Measurements from ENCODE around the gene CCR2.

Gene CCR2

DNA sequence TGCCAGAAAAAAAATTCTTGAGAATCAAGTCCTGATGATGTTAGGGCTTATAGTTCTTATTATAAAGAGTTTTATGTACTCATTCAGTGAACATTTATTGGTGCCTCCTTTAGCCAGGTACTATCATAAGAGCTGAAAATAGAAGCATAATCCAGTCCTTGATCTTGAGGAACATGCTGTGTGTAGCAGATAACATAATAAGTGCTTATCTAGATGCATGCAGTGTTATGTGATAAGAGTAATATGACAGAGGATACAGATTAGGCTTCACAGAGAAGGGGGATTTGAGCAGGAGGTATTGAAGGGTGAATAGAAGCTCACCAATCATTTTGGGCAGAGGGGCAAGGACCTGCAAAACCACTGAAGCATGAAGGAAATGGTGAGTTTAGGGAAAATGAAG lies 1.1 kb downstream of the CCR2 start:
- DNase-seq (ENCODE audit: low read depth): no peak

- no peak for DNase-seq (ENCODE audit: low read depth)
These were observed 2.4 kb downstream of the CCR2 start for GRCh38 chr3:46356276-46356675.

DNA sequence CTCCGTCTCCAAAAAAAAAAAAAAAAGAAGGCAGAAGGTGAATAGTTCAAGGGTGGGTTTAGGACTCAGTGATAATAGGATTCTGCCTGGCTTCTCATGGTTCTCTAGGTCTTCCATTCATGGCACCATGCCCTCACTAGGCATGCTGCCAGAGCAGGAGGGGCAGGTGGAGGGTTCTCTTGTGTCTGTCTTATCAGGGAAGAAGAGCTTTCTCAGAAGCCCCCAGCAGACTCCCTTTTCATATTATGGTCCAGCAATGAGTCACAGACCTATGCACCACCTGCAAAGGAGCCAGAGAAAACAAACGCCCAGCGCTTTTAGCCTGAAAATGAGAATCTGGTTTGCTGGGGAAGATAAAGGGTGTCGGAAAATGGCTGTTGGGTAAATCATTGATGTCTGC lies 3.0 kb downstream of the CCR2 start:
- DNase-seq (ENCODE audit: low read depth): no peak

GRCh38 chr3:46358466-46358865 lies 4.6 kb downstream of the CCR2 start:
- no peak for DNase-seq (ENCODE audit: low read depth)

GRCh38 chr3:46359733-46360493 lies 6.0 kb downstream of the CCR2 start:
- no peak for DNase-seq (ENCODE audit: low read depth)

GRCh38 chr3:46360907-46361306 lies 7.0 kb downstream of the CCR2 start:
- DNase-seq (ENCODE audit: low read depth): no peak

- DNase-seq (ENCODE audit: low read depth): no peak
These were observed 7.7 kb downstream of the CCR2 start for GRCh38 chr3:46361408-46362283.

GRCh38 chr3:46365041-46365440 lies 11.1 kb downstream of the CCR2 start:
- DNase-seq (ENCODE audit: low read depth): no peak

DNA sequence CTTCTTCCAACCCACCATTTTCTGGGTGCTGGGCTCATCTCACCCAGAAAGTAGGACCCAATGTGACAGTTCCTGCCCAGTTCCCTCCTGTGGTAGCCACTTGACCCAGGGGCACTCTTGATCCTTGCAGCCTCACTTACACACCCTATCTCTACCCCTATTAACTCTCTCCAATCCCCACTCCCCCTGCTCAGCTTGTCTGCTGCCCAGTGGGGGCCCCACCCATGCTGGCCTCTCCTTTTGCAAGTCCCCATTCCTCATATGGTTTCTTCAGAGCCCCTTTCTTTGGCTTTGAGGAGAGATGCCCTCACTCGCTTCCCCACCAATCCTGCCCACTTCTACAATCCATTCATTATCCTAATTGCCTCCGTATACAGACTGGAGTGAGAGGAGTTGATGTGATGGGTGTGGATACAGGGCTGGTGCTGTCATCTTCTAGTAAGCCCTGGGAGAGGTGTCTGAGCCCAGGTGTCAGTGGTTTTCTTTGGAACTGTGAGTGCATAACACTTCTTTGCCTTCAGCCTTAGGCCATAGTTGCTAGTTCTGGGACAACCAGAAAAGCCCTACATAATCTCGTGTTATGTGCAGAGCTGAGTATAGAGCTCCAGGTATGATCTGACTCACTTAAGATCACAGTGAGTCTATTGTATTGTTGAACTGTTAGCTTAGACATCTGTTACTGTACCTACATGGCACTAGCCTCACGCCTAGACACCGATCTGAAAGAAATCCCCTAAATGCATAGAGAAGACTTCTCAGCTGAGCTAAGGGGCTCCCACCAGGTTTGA lies 12.0 kb downstream of the CCR2 start:
- no peak for DNase-seq (ENCODE audit: low read depth)

DNA sequence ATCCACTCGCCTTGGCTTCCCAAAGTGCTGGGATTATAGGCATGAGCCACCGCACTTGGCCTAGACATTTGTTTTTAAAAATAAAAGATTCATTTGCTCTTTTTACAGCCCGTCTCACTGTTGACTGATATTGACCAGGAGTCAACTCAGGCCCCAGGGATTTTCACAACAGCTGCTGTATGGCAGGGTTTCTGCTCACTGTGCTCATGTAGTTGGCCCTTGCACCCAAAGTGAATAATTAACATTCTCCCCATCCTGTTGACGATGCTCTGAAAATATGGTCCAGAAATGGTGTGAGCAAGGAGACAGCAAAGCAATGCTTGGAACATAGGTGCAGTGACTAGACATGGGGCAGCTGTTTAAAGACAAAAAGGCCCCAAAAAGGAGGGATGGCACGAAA lies 13.9 kb downstream of the CCR2 start:
- no peak for DNase-seq (ENCODE audit: low read depth)

DNA sequence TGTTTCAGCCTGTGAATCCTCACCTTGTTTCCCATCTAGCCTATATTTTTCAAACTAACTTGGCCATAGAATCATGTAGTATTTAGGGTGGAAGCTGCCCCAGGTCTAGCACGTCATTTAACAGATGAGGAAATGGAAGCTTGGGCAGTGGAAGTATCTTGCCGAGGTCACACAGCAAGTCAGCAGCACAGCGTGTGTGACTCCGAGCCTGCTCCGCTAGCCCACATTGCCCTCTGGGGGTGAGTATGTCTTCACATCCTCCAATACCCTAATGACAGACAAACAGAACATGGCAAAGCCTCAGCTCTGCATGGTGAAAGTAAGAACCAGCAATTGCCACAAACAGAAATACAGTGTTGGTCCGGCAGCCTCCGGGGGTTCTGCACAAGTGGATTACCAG lies 14.7 kb downstream of the CCR2 start:
- DNase-seq (ENCODE audit: low read depth): no peak

- no peak for DNase-seq (ENCODE audit: low read depth)
These were observed 15.2 kb downstream of the CCR2 start for GRCh38 chr3:46369151-46369550.

DNA sequence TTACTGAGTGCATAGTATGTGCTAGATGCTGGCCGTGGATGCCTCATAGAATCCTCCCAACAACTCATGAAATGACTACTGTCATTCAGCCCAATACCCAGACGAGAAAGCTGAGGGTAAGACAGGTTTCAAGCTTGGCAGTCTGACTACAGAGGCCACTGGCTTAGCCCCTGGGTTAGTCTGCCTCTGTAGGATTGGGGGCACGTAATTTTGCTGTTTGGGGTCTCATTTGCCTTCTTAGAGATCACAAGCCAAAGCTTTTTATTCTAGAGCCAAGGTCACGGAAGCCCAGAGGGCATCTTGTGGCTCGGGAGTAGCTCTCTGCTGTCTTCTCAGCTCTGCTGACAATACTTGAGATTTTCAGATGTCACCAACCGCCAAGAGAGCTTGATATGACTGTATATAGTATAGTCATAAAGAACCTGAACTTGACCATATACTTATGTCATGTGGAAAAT lies 15.8 kb downstream of the CCR2 start:
- DNase-seq (ENCODE audit: low read depth): no peak

DNA sequence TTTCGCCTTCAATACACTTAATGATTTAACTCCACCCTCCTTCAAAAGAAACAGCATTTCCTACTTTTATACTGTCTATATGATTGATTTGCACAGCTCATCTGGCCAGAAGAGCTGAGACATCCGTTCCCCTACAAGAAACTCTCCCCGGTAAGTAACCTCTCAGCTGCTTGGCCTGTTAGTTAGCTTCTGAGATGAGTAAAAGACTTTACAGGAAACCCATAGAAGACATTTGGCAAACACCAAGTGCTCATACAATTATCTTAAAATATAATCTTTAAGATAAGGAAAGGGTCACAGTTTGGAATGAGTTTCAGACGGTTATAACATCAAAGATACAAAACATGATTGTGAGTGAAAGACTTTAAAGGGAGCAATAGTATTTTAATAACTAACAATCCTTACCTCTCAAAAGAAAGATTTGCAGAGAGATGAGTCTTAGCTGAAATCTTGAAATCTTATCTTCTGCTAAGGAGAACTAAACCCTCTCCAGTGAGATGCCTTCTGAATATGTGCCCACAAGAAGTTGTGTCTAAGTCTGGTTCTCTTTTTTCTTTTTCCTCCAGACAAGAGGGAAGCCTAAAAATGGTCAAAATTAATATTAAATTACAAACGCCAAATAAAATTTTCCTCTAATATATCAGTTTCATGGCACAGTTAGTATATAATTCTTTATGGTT lies 17.1 kb downstream of the CCR2 start, which contains the start of gene CCR5:
Gene CCR5 (plus strand): TSS at position 108 of the 680 bp plus-strand sequence. CDS start 1,957 bp downstream, outside the sequence.
- no peak for DNase-seq (ENCODE audit: low read depth)

DNA sequence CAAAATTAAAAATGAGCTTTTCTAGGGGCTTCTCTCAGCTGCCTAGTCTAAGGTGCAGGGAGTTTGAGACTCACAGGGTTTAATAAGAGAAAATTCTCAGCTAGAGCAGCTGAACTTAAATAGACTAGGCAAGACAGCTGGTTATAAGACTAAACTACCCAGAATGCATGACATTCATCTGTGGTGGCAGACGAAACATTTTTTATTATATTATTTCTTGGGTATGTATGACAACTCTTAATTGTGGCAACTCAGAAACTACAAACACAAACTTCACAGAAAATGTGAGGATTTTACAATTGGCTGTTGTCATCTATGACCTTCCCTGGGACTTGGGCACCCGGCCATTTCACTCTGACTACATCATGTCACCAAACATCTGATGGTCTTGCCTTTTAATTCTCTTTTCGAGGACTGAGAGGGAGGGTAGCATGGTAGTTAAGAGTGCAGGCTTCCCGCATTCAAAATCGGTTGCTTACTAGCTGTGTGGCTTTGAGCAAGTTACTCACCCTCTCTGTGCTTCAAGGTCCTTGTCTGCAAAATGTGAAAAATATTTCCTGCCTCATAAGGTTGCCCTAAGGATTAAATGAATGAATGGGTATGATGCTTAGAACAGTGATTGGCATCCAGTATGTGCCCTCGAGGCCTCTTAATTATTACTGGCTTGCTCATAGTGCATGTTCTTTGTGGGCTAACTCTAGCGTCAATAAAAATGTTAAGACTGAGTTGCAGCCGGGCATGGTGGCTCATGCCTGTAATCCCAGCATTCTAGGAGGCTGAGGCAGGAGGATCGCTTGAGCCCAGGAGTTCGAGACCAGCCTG lies 17.8 kb downstream of the CCR2 start:
- DNase-seq (ENCODE audit: low read depth): no peak

GRCh38 chr3:46372492-46373359 lies 18.8 kb downstream of the CCR2 start:
- no peak for DNase-seq (ENCODE audit: low read depth)

- no peak for DNase-seq (ENCODE audit: low read depth)
These were observed 20.8 kb downstream of the CCR2 start for GRCh38 chr3:46374755-46375154.

- no peak for DNase-seq (ENCODE audit: low read depth)
These were observed 21.3 kb downstream of the CCR2 start for GRCh38 chr3:46375218-46375617.

DNA sequence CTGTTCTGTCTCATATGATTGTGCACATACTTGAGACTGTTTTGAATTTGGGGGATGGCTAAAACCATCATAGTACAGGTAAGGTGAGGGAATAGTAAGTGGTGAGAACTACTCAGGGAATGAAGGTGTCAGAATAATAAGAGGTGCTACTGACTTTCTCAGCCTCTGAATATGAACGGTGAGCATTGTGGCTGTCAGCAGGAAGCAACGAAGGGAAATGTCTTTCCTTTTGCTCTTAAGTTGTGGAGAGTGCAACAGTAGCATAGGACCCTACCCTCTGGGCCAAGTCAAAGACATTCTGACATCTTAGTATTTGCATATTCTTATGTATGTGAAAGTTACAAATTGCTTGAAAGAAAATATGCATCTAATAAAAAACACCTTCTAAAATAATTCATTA lies 21.9 kb downstream of the CCR2 start:
- no peak for DNase-seq (ENCODE audit: low read depth)

DNA sequence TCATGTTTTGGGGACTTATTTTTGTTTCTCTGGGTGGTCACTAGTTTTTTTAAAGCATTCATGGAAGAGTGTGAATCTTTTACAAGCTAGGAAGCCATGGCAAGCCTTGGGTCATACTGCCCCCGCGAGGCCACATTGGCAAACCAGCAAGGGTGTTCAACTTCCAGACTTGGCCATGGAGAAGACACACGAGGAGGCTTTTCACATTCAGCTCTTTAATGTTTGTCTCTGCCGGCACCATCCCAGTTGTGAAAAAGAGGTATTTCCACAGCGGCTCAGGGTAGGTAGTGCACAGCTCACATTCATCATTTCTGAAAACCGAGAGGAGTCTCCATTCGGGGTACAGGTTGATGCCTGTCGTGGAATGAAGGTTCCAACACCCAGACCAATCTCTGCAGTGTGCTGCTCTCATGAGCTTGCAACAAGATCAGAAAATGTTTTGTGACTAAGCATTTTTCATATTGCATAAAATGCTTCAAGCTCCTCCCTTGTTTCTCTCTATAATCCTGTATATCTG lies 24.6 kb downstream of the CCR2 start:
- no peak for DNase-seq (ENCODE audit: low read depth)

Measured in CMK (cell line).